HepG2 (cell line): ENCODE results near the gene UBL7. TPM values are rescaled to one million over a fixed set of nuclear protein-coding genes. Genes with fewer than 3 reads are reported as not detected.
A peak's percentile ranks its signal among the peaks of the same experiment; 100 is the strongest.

ENCODE experiments used
- ARID4A ChIP-seq: sonication (generic); formaldehyde crosslinking; IDR thresholded peaks from 2 replicates; pipeline ENCODE4 v1.5.0; 2020; ENCODE audit warnings: mild to moderate bottlenecking, missing genetic modification reagents, borderline replicate concordance
- ELF3 ChIP-seq: IDR thresholded peaks from 2 replicates; pipeline ENCODE4 v1.6.1; 2016; ENCODE audit warnings: missing genetic modification reagents, missing compliant biosample characterization
- FUBP1 ChIP-seq: sonication (generic); formaldehyde crosslinking; IDR thresholded peaks from 2 replicates; pipeline ENCODE4 v1.5.1; 2020; ENCODE audit warnings: missing genetic modification reagents, mild to moderate bottlenecking, borderline replicate concordance
- GTF2F1 ChIP-seq: fragments of 150-350 bp; IDR thresholded peaks from 2 replicates; pipeline ENCODE4 v1.6.1; 2014; ENCODE audit warnings: low read length
- HOXA3 ChIP-seq: sonication (generic); formaldehyde crosslinking; IDR thresholded peaks from 2 replicates; pipeline ENCODE4 v1.5.0; 2020; ENCODE audit warnings: missing genetic modification reagents
- HOXA5 ChIP-seq: sonication (generic); formaldehyde crosslinking; IDR thresholded peaks from 2 replicates; pipeline ENCODE4 v1.4.0; 2020; ENCODE audit warnings: missing genetic modification reagents
- MEF2D ChIP-seq: sonication (generic); formaldehyde crosslinking; IDR thresholded peaks from 2 replicates; pipeline ENCODE4 v1.5.1; 2020; ENCODE audit warnings: mild to moderate bottlenecking, missing genetic modification reagents
- MTA3 ChIP-seq: sonication (generic); formaldehyde crosslinking; IDR thresholded peaks from 2 replicates; pipeline ENCODE4 v1.4.0; 2020; ENCODE audit warnings: missing genetic modification reagents
- MTF2 ChIP-seq: sonication (generic); formaldehyde crosslinking; IDR thresholded peaks from 2 replicates; pipeline ENCODE4 v1.5.0; 2020; ENCODE audit warnings: missing genetic modification reagents, borderline replicate concordance
- PRDM10 ChIP-seq: sonication (generic); formaldehyde crosslinking; IDR thresholded peaks from 2 replicates; pipeline ENCODE4 v1.4.0; 2020; ENCODE audit warnings: low read depth, missing genetic modification reagents
- REPIN1 ChIP-seq: sonication (generic); formaldehyde crosslinking; IDR thresholded peaks from 2 replicates; pipeline ENCODE4 v1.8.0; 2022; ENCODE audit warnings: missing genetic modification reagents, low read depth, mild to moderate bottlenecking, borderline replicate concordance
- SCMH1 ChIP-seq: sonication (generic); formaldehyde crosslinking; IDR thresholded peaks from 2 replicates; pipeline ENCODE4 v1.9.0; 2021; ENCODE audit warnings: missing genetic modification reagents, mild to moderate bottlenecking, borderline replicate concordance
- SIX4 ChIP-seq: sonication (generic); formaldehyde crosslinking; IDR thresholded peaks from 2 replicates; pipeline ENCODE4 v1.4.0; 2020; ENCODE audit warnings: missing genetic modification reagents
- STAT5B ChIP-seq: sonication (generic); formaldehyde crosslinking; IDR thresholded peaks from 2 replicates; pipeline ENCODE4 v1.4.0; 2020; ENCODE audit warnings: missing genetic modification reagents
- TCF7L2 ChIP-seq: IDR thresholded peaks from 2 replicates; pipeline ENCODE4 v1.6.1; 2011; ENCODE audit warnings: mild to moderate bottlenecking, low read depth, low read length, moderate library complexity
- ZFP36L2 ChIP-seq: sonication (generic); formaldehyde crosslinking; IDR thresholded peaks from 2 replicates; pipeline ENCODE4 v1.4.0; 2020; ENCODE audit warnings: missing genetic modification reagents
- ZNF224 ChIP-seq: sonication (generic); formaldehyde crosslinking; IDR thresholded peaks from 2 replicates; pipeline ENCODE4 v1.5.0; 2020; ENCODE audit warnings: mild to moderate bottlenecking, missing genetic modification reagents
- ZNF431 ChIP-seq: sonication (generic); formaldehyde crosslinking; IDR thresholded peaks from 2 replicates; pipeline ENCODE4 v1.9.0; 2022; ENCODE audit warnings: missing genetic modification reagents, low read depth, mild to moderate bottlenecking, borderline replicate concordance
- ZNF550 ChIP-seq: sonication (generic); formaldehyde crosslinking; IDR thresholded peaks from 2 replicates; pipeline ENCODE4 v1.4.0; 2020; ENCODE audit warnings: mild to moderate bottlenecking, missing genetic modification reagents, borderline replicate concordance
- ZNF891 ChIP-seq: sonication (generic); formaldehyde crosslinking; IDR thresholded peaks from 2 replicates; pipeline ENCODE4 v1.5.0; 2020; ENCODE audit warnings: mild to moderate bottlenecking, missing genetic modification reagents
- polyA plus RNA-seq, 8 experiments: library from polyadenylated mRNA; depleted of rRNA in 3 of 8; stranded (reverse) in 7 of 8; unstranded in 1 of 8; fragments of >200 nt; fragmentation: Illumina TruSeq in 4 of 8; extraction: Trizol in 4 of 8; gene quantifications; 2 replicates each; pipeline versions ENCODE4 v1.2.1 to v1.2.3, GENCODE V29; 2011 to 2016; ENCODE audit warnings: low read depth in 4 of 8, missing spikeins in 1 of 8, mixed read lengths in 1 of 8; ENCODE audit not compliant: insufficient read depth in 1 of 8
- total RNA-seq, 5 experiments: library from RNA; depleted of rRNA; stranded (reverse); fragments of >200 nt; fragmentation: Illumina TruSeq; extraction: Trizol; gene quantifications; 2 replicates each; pipeline ENCODE4 v1.2.3, GENCODE V29; 2016; ENCODE audit warnings: low read depth in 1 of 5

UBL7 gene
- total and polyA plus RNA-seq, 2 of the 13 experiments (the other 11 are each of a cell fraction or from before 2014, with no cell fraction given), result 55.0 to 63.5 TPM

- TF ChIP-seq ZNF431 (peak; percentile 39; the same call in 1 of the 2 replicates), SIX4 (CRISPR knock-in tag) (peak; percentile 65; the same call in 1 of the 2 replicates), ZFP36L2 (no peak), TCF7L2 (no peak), HOXA3 (CRISPR knock-in tag) (peak; percentile 47; the same call in 1 of the 2 replicates), HOXA5 (no peak), MTF2 (CRISPR knock-in tag) (no peak), FUBP1 (no peak), ELF3 (CRISPR knock-in tag) (no peak), ZNF224 (CRISPR knock-in tag) (no peak), ARID4A (CRISPR knock-in tag) (peak; percentile 54; the same call in 1 of the 2 replicates), STAT5B (no peak), MEF2D (CRISPR knock-in tag) (no peak), GTF2F1 (no peak), ZNF891 (no peak), MTA3 (no peak), ZNF550 (CRISPR knock-in tag) (no peak), PRDM10 (CRISPR knock-in tag) (no peak), REPIN1 (CRISPR knock-in tag) (no peak; the same call in 1 of the 2 replicates), SCMH1 (no peak)
Observed at GRCh38 chr15:74442063-74442462, 18.9 kb downstream of the UBL7 start (continued).
